IMR-90 (cell line): ENCODE results near the gene RAD51B. TPM values are rescaled to one million over a fixed set of nuclear protein-coding genes. Genes with fewer than 3 reads are reported as not detected.

Source experiments
- ATAC-seq: fragments of 200-7000 bp; cut with Tn5 transposase; 2 replicates; pipeline ENCODE4 v1.9.1; 2020; ENCODE audit warnings: low read depth, mild to moderate bottlenecking, moderate library complexity
- BruUV-seq: library from RNA; stranded (reverse); fragments of 400-500 nt; replicated peaks from 2 replicates; lab custom pipeline; 2021; lab: Mats Ljungman, UMichigan
- CTCF ChIA-PET: fragments of 300-600 bp; formaldehyde crosslinking; extraction: SDS; loops from one replicate; lab custom pipeline; 2021; ENCODE audit warnings: antibody characterized with exemption; lab: Yijun Ruan, JAX
- POLR2A ChIA-PET: fragments of 300-600 bp; sonication (Branson Sonifier 250); formaldehyde crosslinking; loops from one replicate; lab custom pipeline; 2022; ENCODE audit warnings: antibody characterized with exemption; ENCODE audit not compliant: unreplicated experiment; lab: Charles Lee
- DNase-seq: peaks from one replicate; pipeline ENCODE4 v3.0.0; 2013
- H2AFZ ChIP-seq: replicated peaks from 2 replicates; pipeline ENCODE3; 2013; ENCODE audit warnings: low read length, mild to moderate bottlenecking; ENCODE audit not compliant: poor library complexity
- H2AK5ac ChIP-seq: 2 replicates; pipeline ENCODE4 v1.6.1; 2013; ENCODE audit warnings: low read depth, low read length, inconsistent platforms
- H2AK9ac ChIP-seq: replicated peaks from 2 replicates; pipeline ENCODE3; 2013; ENCODE audit warnings: mild to moderate bottlenecking, low read depth, low read length, moderate library complexity; ENCODE audit not compliant: poor library complexity
- H2BK120ac ChIP-seq: 2 replicates; pipeline ENCODE4 v1.6.1; 2013; ENCODE audit warnings: low read depth, low read length, inconsistent platforms
- H2BK15ac ChIP-seq: 3 replicates; pipeline ENCODE4 v1.6.1; 2013; ENCODE audit warnings: low read depth, low read length, inconsistent platforms
- H2BK20ac ChIP-seq: 2 replicates; pipeline ENCODE4 v1.6.1; 2013; ENCODE audit warnings: low read depth, mild to moderate bottlenecking, inconsistent platforms, low read length, moderate library complexity
- H2BK5ac ChIP-seq: 2 replicates; pipeline ENCODE4 v1.6.1; 2013; ENCODE audit warnings: mild to moderate bottlenecking, low read depth, low read length, inconsistent platforms; ENCODE audit not compliant: poor library complexity, severe bottlenecking
- H3K14ac ChIP-seq: replicated peaks from 2 replicates; pipeline ENCODE4 v1.6.1; 2013; ENCODE audit warnings: low read depth, low read length, inconsistent platforms
- H3K18ac ChIP-seq: 2 replicates; pipeline ENCODE4 v1.6.1; 2013; ENCODE audit warnings: low read depth, low read length, control low read depth
- H3K23ac ChIP-seq: 2 replicates; pipeline ENCODE4 v1.6.1; 2013; ENCODE audit warnings: low read depth, low read length, inconsistent platforms
- H3K27ac ChIP-seq: 2 replicates; pipeline ENCODE4 v1.5.1; 2013; ENCODE audit warnings: mild to moderate bottlenecking, control low read depth, low read length; ENCODE audit not compliant: insufficient read depth
- H3K27me3 ChIP-seq: 2 replicates; pipeline ENCODE4 v1.6.1; 2013; ENCODE audit warnings: low read length; ENCODE audit not compliant: control insufficient read depth, insufficient read depth
- H3K36me3 ChIP-seq: 2 replicates; pipeline ENCODE4 v1.6.1; 2013; ENCODE audit warnings: low read length, mixed read lengths; ENCODE audit not compliant: control insufficient read depth, insufficient read depth
- H3K4ac ChIP-seq: 2 replicates; pipeline ENCODE4 v1.6.1; 2013; ENCODE audit warnings: low read depth, low read length, inconsistent platforms
- H3K4me1 ChIP-seq: 2 replicates; pipeline ENCODE4 v1.6.1; 2013; ENCODE audit warnings: low read length, mixed read lengths; ENCODE audit not compliant: control insufficient read depth, insufficient read depth
- H3K4me2 ChIP-seq: 2 replicates; pipeline ENCODE4 v1.6.1; 2013; ENCODE audit warnings: low read depth, mild to moderate bottlenecking, control low read depth, low read length, moderate library complexity
- H3K4me3 ChIP-seq: 2 replicates; pipeline ENCODE4 v1.5.1; 2013; ENCODE audit warnings: low read depth, mild to moderate bottlenecking, control low read depth, low read length, moderate library complexity; ENCODE audit not compliant: insufficient read depth
- H3K56ac ChIP-seq: 2 replicates; pipeline ENCODE4 v1.6.1; 2013; ENCODE audit warnings: low read length, inconsistent platforms; ENCODE audit not compliant: insufficient read depth; ENCODE audit errors: extremely low read depth
- H3K79me1 ChIP-seq, 2 experiments: 2 replicates each; pipeline ENCODE4 v1.6.1; 2013; ENCODE audit warnings: low read length in 2 of 2, inconsistent platforms in 1 of 2, low read depth in 1 of 2
- H3K9ac ChIP-seq: 2 replicates; pipeline ENCODE4 v1.6.1; 2013; ENCODE audit warnings: low read depth, low read length, control low read depth
- H3K9me1 ChIP-seq: 2 replicates; pipeline ENCODE4 v1.6.1; 2013; ENCODE audit warnings: low read length, inconsistent platforms; ENCODE audit not compliant: insufficient read depth
- H3K9me3 ChIP-seq: 2 replicates; pipeline ENCODE4 v1.6.1; 2013; ENCODE audit warnings: low read length; ENCODE audit not compliant: control insufficient read depth, insufficient read depth
- H4K20me1 ChIP-seq: 2 replicates; pipeline ENCODE4 v1.6.1; 2013; ENCODE audit warnings: low read length, inconsistent platforms; ENCODE audit not compliant: insufficient read depth
- H4K5ac ChIP-seq: 2 replicates; pipeline ENCODE4 v1.6.1; 2013; ENCODE audit warnings: mild to moderate bottlenecking, low read depth, low read length, control low read depth
- H4K8ac ChIP-seq, 2 experiments: 2 replicates each; pipeline ENCODE4 v1.6.1; 2013; ENCODE audit warnings: low read depth in 2 of 2, low read length in 2 of 2, control low read depth in 1 of 2, inconsistent platforms in 1 of 2
- H4K91ac ChIP-seq: 2 replicates; pipeline ENCODE4 v1.6.1; 2013; ENCODE audit warnings: low read depth, low read length, inconsistent platforms; ENCODE audit not compliant: insufficient read depth
- BHLHE40 ChIP-seq: fragments of 150-350 bp; IDR thresholded peaks from 2 replicates; pipeline ENCODE4 v1.6.1; 2016; ENCODE audit warnings: mild to moderate bottlenecking, low read depth, low read length
- CEBPB ChIP-seq: IDR thresholded peaks from 2 replicates; pipeline ENCODE4 v1.6.1; 2012; ENCODE audit warnings: low read depth, low read length, improper control_type of control experiment
- CHD1 ChIP-seq: IDR thresholded peaks from 2 replicates; pipeline ENCODE4 v1.6.1; 2012; ENCODE audit warnings: low read depth, low read length, improper control_type of control experiment
- CTCF ChIP-seq: conservative IDR thresholded peaks from 2 replicates; pipeline ENCODE4 v1.5.1; 2012; ENCODE audit warnings: mild to moderate bottlenecking, low read depth, low read length, improper control_type of control experiment
- ELK1 ChIP-seq: fragments of 150-350 bp; IDR thresholded peaks from 2 replicates; pipeline ENCODE4 v1.6.1; 2016; ENCODE audit warnings: low read depth, mild to moderate bottlenecking, low read length, moderate library complexity, borderline replicate concordance
- FOS ChIP-seq: fragments of 150-350 bp; IDR thresholded peaks from 2 replicates; pipeline ENCODE4 v1.6.1; 2016; ENCODE audit warnings: low read depth, low read length
- MAFK ChIP-seq: IDR thresholded peaks from 2 replicates; pipeline ENCODE4 v1.6.1; 2012; ENCODE audit warnings: low read depth, low read length, improper control_type of control experiment
- MAZ ChIP-seq: IDR thresholded peaks from 2 replicates; pipeline ENCODE4 v1.6.1; 2012; ENCODE audit warnings: low read depth, mild to moderate bottlenecking, low read length, improper control_type of control experiment, moderate library complexity, borderline replicate concordance
- MXI1 ChIP-seq: IDR thresholded peaks from 2 replicates; pipeline ENCODE4 v1.6.1; 2012; ENCODE audit warnings: low read depth, mild to moderate bottlenecking, low read length, moderate library complexity, borderline replicate concordance
- NFE2L2 ChIP-seq: fragments of 150-350 bp; IDR thresholded peaks from 2 replicates; pipeline ENCODE4 v1.6.1; 2016; ENCODE audit warnings: low read depth, mild to moderate bottlenecking, low read length
- POLR2A ChIP-seq: IDR thresholded peaks from 2 replicates; pipeline ENCODE4 v1.6.1; 2012; ENCODE audit warnings: mild to moderate bottlenecking, low read depth, low read length
- RAD21 ChIP-seq: IDR thresholded peaks from 2 replicates; pipeline ENCODE4 v1.6.1; 2012; ENCODE audit warnings: low read length, improper control_type of control experiment
- RCOR1 ChIP-seq: IDR thresholded peaks from 2 replicates; pipeline ENCODE4 v1.6.1; 2012; ENCODE audit warnings: mild to moderate bottlenecking, low read length, improper control_type of control experiment; ENCODE audit not compliant: insufficient replicate concordance
- RFX5 ChIP-seq: IDR thresholded peaks from 2 replicates; pipeline ENCODE4 v1.8.0; 2012; ENCODE audit warnings: low read depth, mild to moderate bottlenecking, low read length, moderate library complexity
- SMC3 ChIP-seq: fragments of 150-350 bp; IDR thresholded peaks from 2 replicates; pipeline ENCODE4 v1.6.1; 2016; ENCODE audit warnings: low read depth, mild to moderate bottlenecking, antibody characterized with exemption, low read length, moderate library complexity
- USF2 ChIP-seq: fragments of 150-350 bp; IDR thresholded peaks from 2 replicates; pipeline ENCODE4 v1.6.1; 2017; ENCODE audit warnings: mild to moderate bottlenecking, antibody characterized with exemption, low read length, low read depth
- WGBS, 2 experiments: methylation state at CpG; one replicate each; pipeline versions ENCODE4 v1.1.5 to v1.1.7; 2013; ENCODE audit warnings: missing lambda C conversion rate in 2 of 2; ENCODE audit not compliant: insufficient read length in 1 of 2; ENCODE audit errors: extremely low coverage in 2 of 2; 5-methylcytosine and 5-hydroxymethylcytosine counted together
- dilution Hi-C: fragments of 300-500 bp; cut with HindIII; formaldehyde crosslinking; loops from one replicate; pipeline ENCODE4 v1.14.3; 2018; ENCODE audit warnings: low sequenced_read_pairs; ENCODE audit not compliant: unreplicated experiment
- in situ Hi-C: fragments of 300-500 bp; cut with MboI; formaldehyde crosslinking; loops from 3 replicates; pipeline ENCODE4 v1.14.3; 2019; ENCODE audit warnings: low sequenced_read_pairs, inconsistent platforms, mixed read lengths
- intact Hi-C: fragments of 100-400 bp; cut with micrococcal nuclease; formaldehyde crosslinking; loops from 2 replicates; pipeline ENCODE4 v1.10.0; 2022
- polyA plus RNA-seq, 3 experiments: library from polyadenylated mRNA; depleted of rRNA; stranded (reverse); fragments of >200 nt; gene quantifications; 2 replicates each; pipeline ENCODE4 v1.2.3, GENCODE V29; 2012; ENCODE audit warnings: low replicate concordance in 1 of 3
- total RNA-seq: library from RNA; depleted of rRNA; stranded (reverse); fragments of >200 nt; gene quantifications from 2 replicates; pipeline ENCODE4 v1.2.3, GENCODE V29; 2012

Gene RAD51B
- total and polyA plus RNA-seq, 2 of the 4 experiments (the other 2 are of a cell fraction), result 5.1 to 18.8 TPM

GRCh38 chr14:68222154-68222553 is 402.6 kb downstream of the RAD51B start:
- ChIA-PET POLR2A (no interaction called here), CTCF (interaction anchor here (1.0 kb wide), 1 partner anchor 28 kb away, joined by 3 read pairs; no protein-coding TSS in a partner anchor)
- no peaks in the 10 kb centered on the region for H3K27me3 ChIP-seq
- no peak overlapping the region for H2AFZ ChIP-seq
- BruUV-seq, result no TSS peak
- H3K9me3 ChIP-seq, result no peaks in the 10 kb centered on the region
- no peak overlapping the region for H2BK120ac ChIP-seq
- no peaks in the 10 kb centered on the region for H3K36me3 ChIP-seq
- no peak overlapping the region for H4K8ac ChIP-seq
- DNase-seq, result no peak
- no peak overlapping the region for H4K91ac ChIP-seq
- H3K27ac ChIP-seq, result no peak overlapping the region
- no peak overlapping the region for H2AK9ac ChIP-seq
- in situ Hi-C loops, result no loop called here
- no peak overlapping the region for H2BK5ac ChIP-seq
- H3K9ac ChIP-seq, result no peak overlapping the region
- no peak overlapping the region for H3K23ac ChIP-seq
- H3K4ac ChIP-seq, result no peak overlapping the region
- H3K14ac ChIP-seq, result no peak overlapping the region
- ATAC-seq, result no peak
- no peak overlapping the region for H3K56ac ChIP-seq
- H2AK5ac ChIP-seq, result no peak overlapping the region
- H3K9me1 ChIP-seq, result no peaks in the 10 kb centered on the region
- H3K79me1 ChIP-seq, result no peaks in the 10 kb centered on the region
- intact Hi-C loops, result no loop called here
- no CpG with 5 or more reads among the region's 4 CpGs for WGBS, 2 experiments
- TF ChIP-seq ELK1 (no peak), MXI1 (no peak), RCOR1 (no peak), CHD1 (no peak), CTCF (no peak), MAZ (no peak), BHLHE40 (no peak), MAFK (no peak), POLR2A (no peak), RFX5 (no peak), FOS (no peak), RAD21 (no peak), CEBPB (no peak), USF2 (no peak), NFE2L2 (no peak), SMC3 (no peak)
- H2BK15ac ChIP-seq, result no peak overlapping the region
- H3K4me3 ChIP-seq, result no peak overlapping the region
- dilution Hi-C loops, result no loop called here
- no peaks in the 10 kb centered on the region for H3K4me1 ChIP-seq
- no peaks in the 10 kb centered on the region for H4K20me1 ChIP-seq
- no peak overlapping the region for H4K5ac ChIP-seq
- no peak overlapping the region for H2BK20ac ChIP-seq
- H3K18ac ChIP-seq, result no peak overlapping the region
- H3K4me2 ChIP-seq, result no peak overlapping the region
